ENCODE measurements around the gene ANXA4.

DNA sequence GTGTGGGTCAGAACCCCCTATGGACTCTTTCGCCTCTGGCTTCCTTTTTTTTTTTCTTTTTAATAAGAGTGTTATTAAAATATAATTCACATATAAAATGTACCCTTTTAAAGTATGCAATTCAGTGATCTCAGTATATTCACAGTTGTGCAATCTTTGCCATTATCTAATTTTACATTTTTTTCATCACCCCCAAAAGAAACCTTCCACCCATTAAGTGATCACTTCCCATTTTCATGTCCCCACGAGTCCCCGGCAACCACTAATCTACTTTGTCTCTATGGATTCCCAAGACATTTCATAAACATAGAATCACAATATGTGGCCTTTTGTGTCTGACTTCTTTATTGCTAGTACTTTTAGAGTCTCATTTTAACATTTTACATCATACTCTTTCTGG is 38.7 kb upstream of the ANXA4 start:
- TF ChIP-seq CTCF (conservative IDR thresholded peaks at IDR 0.05), result no peak
- TF ChIP-seq EZH2 (IDR thresholded peaks at IDR 0.05; ENCODE audit: low read depth), result no peak
